ENCODE data around the gene DSEL.

DSEL gene

GRCh38 chr18:67516539-67517443 is at the start of gene DSEL:
DSEL (minus strand) TSS chr18:67516720; CDS start chr18:67514608, 2,112 bp downstream.
- peak; percentile 98 for DNase-seq (ENCODE audit: low read depth)

- DNase-seq (ENCODE audit: low read depth), result no peak
These were observed 36.9 kb upstream of the DSEL start for GRCh38 chr18:67553437-67553836.

GRCh38 chr18:67550872-67551520 is 34.5 kb upstream of the DSEL start:
- no peak for DNase-seq (ENCODE audit: low read depth)

GRCh38 chr18:67549946-67550345 is 33.4 kb upstream of the DSEL start:
- no peak for DNase-seq (ENCODE audit: low read depth)

- no peak for DNase-seq (ENCODE audit: low read depth)
These were observed 29.2 kb upstream of the DSEL start for GRCh38 chr18:67545681-67546080.

- DNase-seq (ENCODE audit: low read depth), result no peak
These were observed 24.0 kb upstream of the DSEL start for GRCh38 chr18:67540559-67540958.

- no peak for DNase-seq (ENCODE audit: low read depth)
These were observed 15.4 kb upstream of the DSEL start for GRCh38 chr18:67531929-67532328.

GRCh38 chr18:67525328-67526099 is 9.0 kb upstream of the DSEL start:
- no peak for DNase-seq (ENCODE audit: low read depth)

- DNase-seq (ENCODE audit: low read depth), result no peak
These were observed 3.9 kb upstream of the DSEL start for GRCh38 chr18:67520351-67520921.

- DNase-seq (ENCODE audit: low read depth), result no peak
These were observed 3.1 kb upstream of the DSEL start for GRCh38 chr18:67519592-67519991.

GRCh38 chr18:67518566-67518965 is 2.0 kb upstream of the DSEL start:
- DNase-seq (ENCODE audit: low read depth), result no peak

GRCh38 chr18:67517444-67517765 is 885 bp upstream of the DSEL start:
- no peak for DNase-seq (ENCODE audit: low read depth)

- peak; percentile 37 for DNase-seq (ENCODE audit: low read depth)
These were observed 480 bp downstream of the DSEL start for GRCh38 chr18:67515942-67516538.

GRCh38 chr18:67514901-67515540 is 1.5 kb downstream of the DSEL start:
- no peak for DNase-seq (ENCODE audit: low read depth)

GRCh38 chr18:67514465-67514864 is 2.1 kb downstream of the DSEL start:
- DNase-seq (ENCODE audit: low read depth), result no peak

GRCh38 chr18:67513280-67513679 is 3.2 kb downstream of the DSEL start:
- DNase-seq (ENCODE audit: low read depth), result no peak

- DNase-seq (ENCODE audit: low read depth), result no peak
These were observed 4.7 kb downstream of the DSEL start for GRCh38 chr18:67511840-67512239.

GRCh38 chr18:67510831-67511230 is 5.7 kb downstream of the DSEL start:
- no peak for DNase-seq (ENCODE audit: low read depth)

GRCh38 chr18:67509741-67510391 is 6.7 kb downstream of the DSEL start:
- no peak for DNase-seq (ENCODE audit: low read depth)

GRCh38 chr18:67508146-67508545 is 8.4 kb downstream of the DSEL start:
- no peak for DNase-seq (ENCODE audit: low read depth)

GRCh38 chr18:67504739-67505138 is 11.8 kb downstream of the DSEL start:
- no peak for DNase-seq (ENCODE audit: low read depth)

All from activated gamma-delta T cell treated with anti-CD3 and anti-CD28 coated beads, Interleukin-2, amount 50 U/mL, for 16 hours (primary cell).